CD14-positive monocyte (primary cell): Measurements from ENCODE around the gene HOMEZ. TPM values are rescaled to one million over a fixed set of nuclear protein-coding genes. Genes with fewer than 3 reads are reported as not detected.

ENCODE experiments used
- DNase-seq, 3 donors: peaks; one replicate each; pipeline ENCODE4 v3.0.0-alpha.2; 2011 to 2022
- H2AFZ ChIP-seq: 2 replicates; pipeline ENCODE4 v1.6.0; 2012; ENCODE audit warnings: mild to moderate bottlenecking, low read depth, low read length, inconsistent platforms; ENCODE audit not compliant: insufficient read depth, poor library complexity, severe bottlenecking
- H3K27ac ChIP-seq, 2 donors: 1 replicate in 1 of 2; 2 replicates in 1 of 2; pipeline ENCODE4 v1.5.1; 2012 to 2013; ENCODE audit warnings: low read length in 2 of 2, control low read depth in 1 of 2, inconsistent platforms in 1 of 2, low read depth in 1 of 2, mild to moderate bottlenecking in 1 of 2
- H3K27me3 ChIP-seq, 2 donors: one replicate each; pipeline versions ENCODE4 v1.6.0 to v1.6.1; 2011 to 2013; ENCODE audit warnings: low read length in 2 of 2; ENCODE audit not compliant: control insufficient read depth in 2 of 2, insufficient read depth in 2 of 2
- H3K36me3 ChIP-seq, 2 donors: replicated peaks in 1 of 2; 1 replicate in 1 of 2; 2 replicates in 1 of 2; pipeline versions ENCODE4 v1.5.1 to v1.6.1; 2012 to 2013; ENCODE audit warnings: low read length in 2 of 2, control low read depth in 1 of 2, inconsistent platforms in 1 of 2, mild to moderate bottlenecking in 1 of 2; ENCODE audit not compliant: insufficient read depth in 2 of 2, control insufficient read depth in 1 of 2
- H3K4me1 ChIP-seq, 2 donors: 1 replicate in 1 of 2; 2 replicates in 1 of 2; pipeline versions ENCODE4 v1.5.1 to v1.6.1; 2012 to 2013; ENCODE audit warnings: low read length in 2 of 2, control low read depth in 1 of 2, inconsistent platforms in 1 of 2, mild to moderate bottlenecking in 1 of 2, moderate library complexity in 1 of 2; ENCODE audit not compliant: insufficient read depth in 2 of 2, control insufficient read depth in 1 of 2
- H3K4me2 ChIP-seq: replicated peaks from 2 replicates; pipeline ENCODE3; 2012; ENCODE audit warnings: low read length, moderate library complexity, mild to moderate bottlenecking; ENCODE audit not compliant: poor library complexity, severe bottlenecking; ENCODE audit errors: extremely low read depth
- H3K4me3 ChIP-seq, 3 experiments: fragments of 200-600 bp in 1 of 3; sonication (generic) in 1 of 3; replicated peaks in 1 of 3; 1 replicate in 2 of 3; 2 replicates in 1 of 3; pipeline ENCODE4 v1.5.1; 2011 to 2013; ENCODE audit warnings: low read length in 3 of 3, mild to moderate bottlenecking in 3 of 3, control low read depth in 2 of 3, low read depth in 2 of 3, inconsistent platforms in 1 of 3, moderate library complexity in 1 of 3
- H3K79me2 ChIP-seq: 2 replicates; pipeline ENCODE4 v1.6.0; 2012; ENCODE audit warnings: mild to moderate bottlenecking, control low read depth, inconsistent platforms, low read length, moderate library complexity; ENCODE audit not compliant: insufficient read depth
- H3K9ac ChIP-seq: 2 replicates; pipeline ENCODE4 v1.6.0; 2017; ENCODE audit warnings: low read length, mild to moderate bottlenecking; ENCODE audit not compliant: insufficient read depth, poor library complexity, severe bottlenecking
- H3K9me3 ChIP-seq, 2 donors: replicated peaks in 1 of 2; 1 replicate in 1 of 2; 2 replicates in 1 of 2; pipeline versions ENCODE4 v1.5.1 to v1.6.1; 2012 to 2013; ENCODE audit warnings: low read length in 2 of 2, control low read depth in 1 of 2; ENCODE audit not compliant: control insufficient read depth in 1 of 2, insufficient read depth in 1 of 2
- H4K20me1 ChIP-seq: 2 replicates; pipeline ENCODE4 v1.6.0; 2012; ENCODE audit warnings: mild to moderate bottlenecking, low read length, control low read depth, moderate library complexity; ENCODE audit not compliant: insufficient read depth
- H3K27ac Mint-ChIP-seq, 7 donors: one replicate each; pipeline ENCODE4 v1.8.0; 2020; ENCODE audit warnings: mild to moderate bottlenecking in 7 of 7, mixed read lengths in 7 of 7, moderate library complexity in 6 of 7, inconsistent platforms in 2 of 7
- H3K27me3 Mint-ChIP-seq, 3 donors: one replicate each; pipeline ENCODE4 v1.8.0; 2021 to 2022; ENCODE audit warnings: low read depth in 3 of 3, mild to moderate bottlenecking in 3 of 3, mixed read lengths in 3 of 3, moderate library complexity in 3 of 3, inconsistent platforms in 1 of 3
- H3K36me3 Mint-ChIP-seq, 2 donors: one replicate each; pipeline ENCODE4 v1.8.0; 2020; ENCODE audit warnings: mixed read lengths in 2 of 2, inconsistent platforms in 1 of 2, mild to moderate bottlenecking in 1 of 2
- H3K4me1 Mint-ChIP-seq: one replicate; pipeline ENCODE4 v1.8.0; 2020; ENCODE audit warnings: mild to moderate bottlenecking, mixed read lengths
- H3K4me3 Mint-ChIP-seq, 2 donors: one replicate each; pipeline ENCODE4 v1.8.0; 2020; ENCODE audit warnings: mild to moderate bottlenecking in 2 of 2, mixed read lengths in 2 of 2, moderate library complexity in 1 of 2
- H3K9me3 Mint-ChIP-seq, 7 donors: one replicate each; pipeline ENCODE4 v1.8.0; 2020 to 2022; ENCODE audit warnings: mixed read lengths in 7 of 7, mild to moderate bottlenecking in 6 of 7, moderate library complexity in 6 of 7, inconsistent platforms in 2 of 7
- WGBS: methylation state at CpG from one replicate; pipeline ENCODE4 v1.1.5; 2013; ENCODE audit warnings: missing lambda C conversion rate; ENCODE audit not compliant: insufficient coverage; 5-methylcytosine and 5-hydroxymethylcytosine counted together
- intact Hi-C, 2 donors: fragments of 100-400 bp; cut with micrococcal nuclease; formaldehyde crosslinking; loops; one replicate each; pipeline versions ENCODE4 v1.15.0 to v1.15.1; 2023
- polyA plus RNA-seq, 3 donors: library from polyadenylated mRNA; depleted of rRNA in 1 of 3; unstranded in 2 of 3; stranded (reverse) in 1 of 3; fragments of 300-500 nt in 2 of 3; fragments of >200 nt in 1 of 3; fragmentation: Illumina TruSeq in 2 of 3; gene quantifications; 1 replicate in 2 of 3; 2 replicates in 1 of 3; pipeline ENCODE4 v1.2.3, GENCODE V29; 2012 to 2021
- TF ChIP-seq, protein P1 (sequence below): fragments of 200-600 bp; IDR thresholded peaks from one replicate; pipeline ENCODE4 v1.8.0; 2022; ENCODE audit warnings: antibody characterized with exemption, mild to moderate bottlenecking

HOMEZ gene
- polyA plus RNA-seq, 3 donors, result 3.5 to 5.4 (median 4.1) TPM

- intact Hi-C loops, result loop anchor here (1.0 to 10.0 kb wide), 8 partner anchors 15 to 243 kb away; partner anchors contain the start of genes HOMEZ (in 2 of the 2), ACIN1 (in 1 of the 2), AP1G2 (in 1 of the 2) and BCL2L2 (in 1 of the 2)
- H3K4me3 ChIP-seq, result peak overlapping the region; percentile 74 to 92 (median 92)
- peak; percentile 28 to 58 (median 37) for DNase-seq
- H3K9ac ChIP-seq, result peak overlapping the region; percentile 94
- peak overlapping the region; percentile 86 to 93 for H3K27ac ChIP-seq
- WGBS, result under 1% methylated on average over 30 of the region's 64 CpGs
- peaks cover 27 to 37% of the 10 kb centered on the region in 2 donors for H3K36me3 ChIP-seq
- Mint-ChIP-seq H3K36me3 (peaks cover 39 to 42% of the 10 kb centered on the region in 2 donors), H3K4me1 (peaks cover 25% of the 10 kb centered on the region), H3K4me3 (peak overlapping the region; percentile 90 to 92), H3K27ac (peak overlapping the region; percentile 94 to 98 (median 96)), H3K27me3 (peaks cover 0 to 2% (median 0%) of the 10 kb centered on the region in 3 donors), H3K9me3 (peaks cover 0 to 3% (median 0%) of the 10 kb centered on the region in 7 donors)
- H3K4me1 ChIP-seq, result peaks cover 23 to 24% of the 10 kb centered on the region in 2 donors
- TF ChIP-seq, protein P1, sequence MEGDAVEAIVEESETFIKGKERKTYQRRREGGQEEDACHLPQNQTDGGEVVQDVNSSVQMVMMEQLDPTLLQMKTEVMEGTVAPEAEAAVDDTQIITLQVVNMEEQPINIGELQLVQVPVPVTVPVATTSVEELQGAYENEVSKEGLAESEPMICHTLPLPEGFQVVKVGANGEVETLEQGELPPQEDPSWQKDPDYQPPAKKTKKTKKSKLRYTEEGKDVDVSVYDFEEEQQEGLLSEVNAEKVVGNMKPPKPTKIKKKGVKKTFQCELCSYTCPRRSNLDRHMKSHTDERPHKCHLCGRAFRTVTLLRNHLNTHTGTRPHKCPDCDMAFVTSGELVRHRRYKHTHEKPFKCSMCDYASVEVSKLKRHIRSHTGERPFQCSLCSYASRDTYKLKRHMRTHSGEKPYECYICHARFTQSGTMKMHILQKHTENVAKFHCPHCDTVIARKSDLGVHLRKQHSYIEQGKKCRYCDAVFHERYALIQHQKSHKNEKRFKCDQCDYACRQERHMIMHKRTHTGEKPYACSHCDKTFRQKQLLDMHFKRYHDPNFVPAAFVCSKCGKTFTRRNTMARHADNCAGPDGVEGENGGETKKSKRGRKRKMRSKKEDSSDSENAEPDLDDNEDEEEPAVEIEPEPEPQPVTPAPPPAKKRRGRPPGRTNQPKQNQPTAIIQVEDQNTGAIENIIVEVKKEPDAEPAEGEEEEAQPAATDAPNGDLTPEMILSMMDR, result no peak
- peak overlapping the region; percentile 78 for H2AFZ ChIP-seq
- H4K20me1 ChIP-seq, result peaks cover 24% of the 10 kb centered on the region
- H3K9me3 ChIP-seq, result no peaks in the 10 kb centered on the region
- H3K27me3 ChIP-seq, result no peaks in the 10 kb centered on the region
- peaks cover 27% of the 10 kb centered on the region for H3K79me2 ChIP-seq
- H3K4me2 ChIP-seq, result peak overlapping the region; percentile 84
These were observed 35.9 kb upstream of the HOMEZ start for GRCh38 chr14:23321572-23322547.
